Embryonic facial prominence (tissue), 1 donor: ENCODE data around the gene SEC14L2.
"Not testable (repeated sequence)": the region's sequence is repeated elsewhere in the genome, so short reads cannot be mapped to it uniquely, and the experiment has no call there.

Experiments
- DNase-seq: peaks from one replicate; pipeline ENCODE4 v3.0.0-alpha.2; 2016; ENCODE audit errors: extremely low spot score

Gene SEC14L2

GRCh38 chr22:30455075-30455840 lies 58.4 kb downstream of the SEC14L2 start:
- DNase-seq = no peak

GRCh38 chr22:30457981-30458380 lies 61.2 kb downstream of the SEC14L2 start:
- DNase-seq = no peak

- no peak for DNase-seq
Observed at GRCh38 chr22:30459181-30460052, 62.6 kb downstream of the SEC14L2 start.

GRCh38 chr22:30460147-30460546 lies 63.3 kb downstream of the SEC14L2 start:
- DNase-seq = no peak

GRCh38 chr22:30460555-30460954 lies 63.7 kb downstream of the SEC14L2 start:
- not testable (repeated sequence) for DNase-seq

GRCh38 chr22:30469165-30469564 lies 72.3 kb downstream of the SEC14L2 start:
- no peak for DNase-seq

- DNase-seq = no peak
Observed at GRCh38 chr22:30470655-30471054, 73.8 kb downstream of the SEC14L2 start.

GRCh38 chr22:30471616-30472318 lies 74.9 kb downstream of the SEC14L2 start, which contains the start of gene SEC14L3:
Gene SEC14L3, minus strand, starts transcription at chr22:30472017. Its CDS starts 59 bp downstream, at chr22:30471958.
- DNase-seq = no peak

GRCh38 chr22:30472994-30473720 lies 76.3 kb downstream of the SEC14L2 start:
- DNase-seq = no peak

- DNase-seq = no peak
Observed at GRCh38 chr22:30474121-30474520, 77.3 kb downstream of the SEC14L2 start.
